IMR-90 (cell line): ENCODE data around the gene GPATCH8. TPM values are rescaled to one million over a fixed set of nuclear protein-coding genes. Genes with fewer than 3 reads are reported as not detected.

Experiments used
- ATAC-seq: fragments of 200-7000 bp; cut with Tn5 transposase; 2 replicates; pipeline ENCODE4 v1.9.1; 2020; ENCODE audit warnings: low read depth, mild to moderate bottlenecking, moderate library complexity
- BruUV-seq: library from RNA; stranded (reverse); fragments of 400-500 nt; replicated peaks from 2 replicates; lab custom pipeline; 2021; lab: Mats Ljungman, UMichigan
- CTCF ChIA-PET: fragments of 300-600 bp; formaldehyde crosslinking; extraction: SDS; loops from one replicate; lab custom pipeline; 2021; ENCODE audit warnings: antibody characterized with exemption; lab: Yijun Ruan, JAX
- POLR2A ChIA-PET: fragments of 300-600 bp; sonication (Branson Sonifier 250); formaldehyde crosslinking; loops from one replicate; lab custom pipeline; 2022; ENCODE audit warnings: antibody characterized with exemption; ENCODE audit not compliant: unreplicated experiment; lab: Charles Lee
- DNase-seq: peaks from one replicate; pipeline ENCODE4 v3.0.0; 2013
- H2AFZ ChIP-seq: replicated peaks from 2 replicates; pipeline ENCODE3; 2013; ENCODE audit warnings: low read length, mild to moderate bottlenecking; ENCODE audit not compliant: poor library complexity
- H2AK5ac ChIP-seq: 2 replicates; pipeline ENCODE4 v1.6.1; 2013; ENCODE audit warnings: low read depth, low read length, inconsistent platforms
- H2AK9ac ChIP-seq: replicated peaks from 2 replicates; pipeline ENCODE3; 2013; ENCODE audit warnings: mild to moderate bottlenecking, low read depth, low read length, moderate library complexity; ENCODE audit not compliant: poor library complexity
- H2BK120ac ChIP-seq: 2 replicates; pipeline ENCODE4 v1.6.1; 2013; ENCODE audit warnings: low read depth, low read length, inconsistent platforms
- H2BK15ac ChIP-seq: 3 replicates; pipeline ENCODE4 v1.6.1; 2013; ENCODE audit warnings: low read depth, low read length, inconsistent platforms
- H2BK20ac ChIP-seq: 2 replicates; pipeline ENCODE4 v1.6.1; 2013; ENCODE audit warnings: low read depth, mild to moderate bottlenecking, inconsistent platforms, low read length, moderate library complexity
- H2BK5ac ChIP-seq: 2 replicates; pipeline ENCODE4 v1.6.1; 2013; ENCODE audit warnings: mild to moderate bottlenecking, low read depth, low read length, inconsistent platforms; ENCODE audit not compliant: poor library complexity, severe bottlenecking
- H3K14ac ChIP-seq: replicated peaks from 2 replicates; pipeline ENCODE4 v1.6.1; 2013; ENCODE audit warnings: low read depth, low read length, inconsistent platforms
- H3K18ac ChIP-seq: 2 replicates; pipeline ENCODE4 v1.6.1; 2013; ENCODE audit warnings: low read depth, low read length, control low read depth
- H3K23ac ChIP-seq: 2 replicates; pipeline ENCODE4 v1.6.1; 2013; ENCODE audit warnings: low read depth, low read length, inconsistent platforms
- H3K27ac ChIP-seq: 2 replicates; pipeline ENCODE4 v1.5.1; 2013; ENCODE audit warnings: mild to moderate bottlenecking, control low read depth, low read length; ENCODE audit not compliant: insufficient read depth
- H3K27me3 ChIP-seq: 2 replicates; pipeline ENCODE4 v1.6.1; 2013; ENCODE audit warnings: low read length; ENCODE audit not compliant: control insufficient read depth, insufficient read depth
- H3K36me3 ChIP-seq: 2 replicates; pipeline ENCODE4 v1.6.1; 2013; ENCODE audit warnings: low read length, mixed read lengths; ENCODE audit not compliant: control insufficient read depth, insufficient read depth
- H3K4ac ChIP-seq: 2 replicates; pipeline ENCODE4 v1.6.1; 2013; ENCODE audit warnings: low read depth, low read length, inconsistent platforms
- H3K4me1 ChIP-seq: 2 replicates; pipeline ENCODE4 v1.6.1; 2013; ENCODE audit warnings: low read length, mixed read lengths; ENCODE audit not compliant: control insufficient read depth, insufficient read depth
- H3K4me2 ChIP-seq: 2 replicates; pipeline ENCODE4 v1.6.1; 2013; ENCODE audit warnings: low read depth, mild to moderate bottlenecking, control low read depth, low read length, moderate library complexity
- H3K4me3 ChIP-seq: 2 replicates; pipeline ENCODE4 v1.5.1; 2013; ENCODE audit warnings: low read depth, mild to moderate bottlenecking, control low read depth, low read length, moderate library complexity; ENCODE audit not compliant: insufficient read depth
- H3K56ac ChIP-seq: 2 replicates; pipeline ENCODE4 v1.6.1; 2013; ENCODE audit warnings: low read length, inconsistent platforms; ENCODE audit not compliant: insufficient read depth; ENCODE audit errors: extremely low read depth
- H3K79me1 ChIP-seq, 2 experiments: 2 replicates each; pipeline ENCODE4 v1.6.1; 2013; ENCODE audit warnings: low read length in 2 of 2, inconsistent platforms in 1 of 2, low read depth in 1 of 2
- H3K9ac ChIP-seq: 2 replicates; pipeline ENCODE4 v1.6.1; 2013; ENCODE audit warnings: low read depth, low read length, control low read depth
- H3K9me1 ChIP-seq: 2 replicates; pipeline ENCODE4 v1.6.1; 2013; ENCODE audit warnings: low read length, inconsistent platforms; ENCODE audit not compliant: insufficient read depth
- H3K9me3 ChIP-seq: 2 replicates; pipeline ENCODE4 v1.6.1; 2013; ENCODE audit warnings: low read length; ENCODE audit not compliant: control insufficient read depth, insufficient read depth
- H4K20me1 ChIP-seq: 2 replicates; pipeline ENCODE4 v1.6.1; 2013; ENCODE audit warnings: low read length, inconsistent platforms; ENCODE audit not compliant: insufficient read depth
- H4K5ac ChIP-seq: 2 replicates; pipeline ENCODE4 v1.6.1; 2013; ENCODE audit warnings: mild to moderate bottlenecking, low read depth, low read length, control low read depth
- H4K8ac ChIP-seq, 2 experiments: 2 replicates each; pipeline ENCODE4 v1.6.1; 2013; ENCODE audit warnings: low read depth in 2 of 2, low read length in 2 of 2, control low read depth in 1 of 2, inconsistent platforms in 1 of 2
- H4K91ac ChIP-seq: 2 replicates; pipeline ENCODE4 v1.6.1; 2013; ENCODE audit warnings: low read depth, low read length, inconsistent platforms; ENCODE audit not compliant: insufficient read depth
- MAFK ChIP-seq: IDR thresholded peaks from 2 replicates; pipeline ENCODE4 v1.6.1; 2012; ENCODE audit warnings: low read depth, low read length, improper control_type of control experiment
- MAZ ChIP-seq: IDR thresholded peaks from 2 replicates; pipeline ENCODE4 v1.6.1; 2012; ENCODE audit warnings: low read depth, mild to moderate bottlenecking, low read length, improper control_type of control experiment, moderate library complexity, borderline replicate concordance
- RAD21 ChIP-seq: IDR thresholded peaks from 2 replicates; pipeline ENCODE4 v1.6.1; 2012; ENCODE audit warnings: low read length, improper control_type of control experiment
- WGBS, 2 experiments: methylation state at CpG; one replicate each; pipeline versions ENCODE4 v1.1.5 to v1.1.7; 2013; ENCODE audit warnings: missing lambda C conversion rate in 2 of 2; ENCODE audit not compliant: insufficient read length in 1 of 2; ENCODE audit errors: extremely low coverage in 2 of 2; 5-methylcytosine and 5-hydroxymethylcytosine counted together
- dilution Hi-C: fragments of 300-500 bp; cut with HindIII; formaldehyde crosslinking; loops from one replicate; pipeline ENCODE4 v1.14.3; 2018; ENCODE audit warnings: low sequenced_read_pairs; ENCODE audit not compliant: unreplicated experiment
- in situ Hi-C: fragments of 300-500 bp; cut with MboI; formaldehyde crosslinking; loops from 3 replicates; pipeline ENCODE4 v1.14.3; 2019; ENCODE audit warnings: low sequenced_read_pairs, inconsistent platforms, mixed read lengths
- intact Hi-C: fragments of 100-400 bp; cut with micrococcal nuclease; formaldehyde crosslinking; loops from 2 replicates; pipeline ENCODE4 v1.10.0; 2022
- polyA plus RNA-seq, 3 experiments: library from polyadenylated mRNA; depleted of rRNA; stranded (reverse); fragments of >200 nt; gene quantifications; 2 replicates each; pipeline ENCODE4 v1.2.3, GENCODE V29; 2012; ENCODE audit warnings: low replicate concordance in 1 of 3
- total RNA-seq: library from RNA; depleted of rRNA; stranded (reverse); fragments of >200 nt; gene quantifications from 2 replicates; pipeline ENCODE4 v1.2.3, GENCODE V29; 2012
- TF ChIP-seq, protein P1 (sequence below): fragments of 150-350 bp; IDR thresholded peaks from 2 replicates; pipeline ENCODE4 v1.6.1; 2016; ENCODE audit warnings: low read depth, mild to moderate bottlenecking, low read length, moderate library complexity, borderline replicate concordance
- TF ChIP-seq, protein P2 (sequence below): conservative IDR thresholded peaks from 2 replicates; pipeline ENCODE4 v1.5.1; 2012; ENCODE audit warnings: mild to moderate bottlenecking, low read depth, low read length, improper control_type of control experiment

Gene GPATCH8
- total and polyA plus RNA-seq, 2 of the 4 experiments (the other 2 are of a cell fraction): 8.8 to 13.2 TPM

DNA sequence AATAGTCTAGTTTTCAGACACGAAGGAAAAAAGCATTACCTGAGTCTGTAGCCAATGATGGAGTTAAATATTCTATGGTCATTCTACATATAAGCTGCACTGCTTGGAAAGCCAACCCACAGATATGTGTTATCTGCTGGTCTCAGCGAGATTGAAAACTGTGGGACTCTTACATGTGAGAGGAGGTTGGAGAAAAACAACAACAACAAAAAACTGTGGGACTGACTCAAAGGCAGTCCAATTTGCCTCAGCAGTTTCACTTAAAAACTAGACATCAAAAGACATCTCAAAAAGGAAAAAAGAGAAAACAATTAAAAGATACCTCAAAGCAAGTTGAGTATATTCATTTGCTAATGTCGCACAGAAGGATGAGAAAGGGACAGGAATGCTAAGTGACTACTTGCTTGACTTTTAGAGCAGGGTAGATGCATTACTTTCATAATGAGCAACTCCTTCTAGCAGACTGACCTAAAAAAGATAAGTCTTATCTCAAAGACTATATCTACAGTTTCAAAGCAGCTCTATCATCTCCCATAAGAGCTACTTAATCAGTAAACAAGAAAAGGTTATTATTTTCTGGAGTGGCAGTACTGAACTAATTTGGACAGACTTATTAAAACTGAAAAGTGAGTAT, 78.3 kb downstream of the GPATCH8 start:
- H3K27ac ChIP-seq: no peak overlapping the region
- H2BK15ac ChIP-seq: no peak overlapping the region
- in situ Hi-C loops (no loop called here), dilution Hi-C loops (no loop called here), intact Hi-C loops (no loop called here)
- H3K36me3 ChIP-seq: peaks cover 9% of the 10 kb centered on the region
- H4K8ac ChIP-seq: no peak overlapping the region
- no peaks in the 10 kb centered on the region for H3K27me3 ChIP-seq
- POLR2A ChIA-PET: no interaction called here
- no peak overlapping the region for H2AFZ ChIP-seq
- H3K4me2 ChIP-seq: no peak overlapping the region
- BruUV-seq: no TSS peak
- H3K4ac ChIP-seq: no peak overlapping the region
- peaks cover 6% of the 10 kb centered on the region for H3K9me1 ChIP-seq
- H3K14ac ChIP-seq: no peak overlapping the region
- no peak overlapping the region for H4K5ac ChIP-seq
- no peak overlapping the region for H2AK5ac ChIP-seq
- H2BK5ac ChIP-seq: no peak overlapping the region
- H2BK120ac ChIP-seq: no peak overlapping the region
- no peak overlapping the region for H4K91ac ChIP-seq
- H3K4me3 ChIP-seq: no peak overlapping the region
- ATAC-seq (no peak), DNase-seq (no peak)
- WGBS, 2 experiments: no CpG with 5 or more reads among the region's 3 CpGs
- H3K9me3 ChIP-seq: no peaks in the 10 kb centered on the region
- no peaks in the 10 kb centered on the region; the same call in 1 of the 2 replicates for H4K20me1 ChIP-seq
- no peak overlapping the region for H2BK20ac ChIP-seq
- H3K4me1 ChIP-seq: no peaks in the 10 kb centered on the region
- H3K56ac ChIP-seq: no peak overlapping the region
- TF ChIP-seq MAFK: no peak
- TF ChIP-seq RAD21: no peak
- TF ChIP-seq MAZ: no peak
- TF ChIP-seq, protein P1, sequence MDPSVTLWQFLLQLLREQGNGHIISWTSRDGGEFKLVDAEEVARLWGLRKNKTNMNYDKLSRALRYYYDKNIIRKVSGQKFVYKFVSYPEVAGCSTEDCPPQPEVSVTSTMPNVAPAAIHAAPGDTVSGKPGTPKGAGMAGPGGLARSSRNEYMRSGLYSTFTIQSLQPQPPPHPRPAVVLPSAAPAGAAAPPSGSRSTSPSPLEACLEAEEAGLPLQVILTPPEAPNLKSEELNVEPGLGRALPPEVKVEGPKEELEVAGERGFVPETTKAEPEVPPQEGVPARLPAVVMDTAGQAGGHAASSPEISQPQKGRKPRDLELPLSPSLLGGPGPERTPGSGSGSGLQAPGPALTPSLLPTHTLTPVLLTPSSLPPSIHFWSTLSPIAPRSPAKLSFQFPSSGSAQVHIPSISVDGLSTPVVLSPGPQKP: no peak
- TF ChIP-seq, protein P2, sequence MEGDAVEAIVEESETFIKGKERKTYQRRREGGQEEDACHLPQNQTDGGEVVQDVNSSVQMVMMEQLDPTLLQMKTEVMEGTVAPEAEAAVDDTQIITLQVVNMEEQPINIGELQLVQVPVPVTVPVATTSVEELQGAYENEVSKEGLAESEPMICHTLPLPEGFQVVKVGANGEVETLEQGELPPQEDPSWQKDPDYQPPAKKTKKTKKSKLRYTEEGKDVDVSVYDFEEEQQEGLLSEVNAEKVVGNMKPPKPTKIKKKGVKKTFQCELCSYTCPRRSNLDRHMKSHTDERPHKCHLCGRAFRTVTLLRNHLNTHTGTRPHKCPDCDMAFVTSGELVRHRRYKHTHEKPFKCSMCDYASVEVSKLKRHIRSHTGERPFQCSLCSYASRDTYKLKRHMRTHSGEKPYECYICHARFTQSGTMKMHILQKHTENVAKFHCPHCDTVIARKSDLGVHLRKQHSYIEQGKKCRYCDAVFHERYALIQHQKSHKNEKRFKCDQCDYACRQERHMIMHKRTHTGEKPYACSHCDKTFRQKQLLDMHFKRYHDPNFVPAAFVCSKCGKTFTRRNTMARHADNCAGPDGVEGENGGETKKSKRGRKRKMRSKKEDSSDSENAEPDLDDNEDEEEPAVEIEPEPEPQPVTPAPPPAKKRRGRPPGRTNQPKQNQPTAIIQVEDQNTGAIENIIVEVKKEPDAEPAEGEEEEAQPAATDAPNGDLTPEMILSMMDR: no peak
- H3K9ac ChIP-seq: no peak overlapping the region
- H2AK9ac ChIP-seq: no peak overlapping the region
- CTCF ChIA-PET: no interaction called here
- H3K18ac ChIP-seq: no peak overlapping the region
- peaks cover 14 to 23% of the 10 kb centered on the region in 2 experiments for H3K79me1 ChIP-seq
- no peak overlapping the region for H3K23ac ChIP-seq
